Measurements from ENCODE around the gene MKNK1. TPM values are rescaled to one million over a fixed set of nuclear protein-coding genes. Genes with fewer than 3 reads are reported as not detected.
"Not testable (repeated sequence)": the region's sequence is repeated elsewhere in the genome, so short reads cannot be mapped to it uniquely, and the experiment has no call there.

The MKNK1 gene
- 10 to 100 TPM; 19.3 to 42.8 (median 25.2) TPM for polyA plus RNA-seq (ENCODE audit: insufficient read length in 10 of 10)
- long read RNA-seq, donor 1, partial matches to known transcripts: 0 of 1 reads
- long read RNA-seq, donor 1, other reads (novel, unspliced or antisense): 0 of 1 reads
- long read RNA-seq, donor 2: 0 reads
- long read RNA-seq, donor 3: 0 reads
- long read RNA-seq, donor 4, partial matches to known transcripts: 0 of 1 reads
- long read RNA-seq, donor 4, other reads (novel, unspliced or antisense): 0 of 1 reads
- long read RNA-seq, donor 5, partial matches to known transcripts: 0 of 1 reads
- long read RNA-seq, donor 5, other reads (novel, unspliced or antisense): 0 of 1 reads
- long read RNA-seq, donor 6, partial matches to known transcripts: 0 of 3 reads
- long read RNA-seq, donor 6, other reads (novel, unspliced or antisense): 0 of 3 reads
- long read RNA-seq, donor 7, partial matches to known transcripts: 0 of 1 reads
- long read RNA-seq, donor 7, other reads (novel, unspliced or antisense): 0 of 1 reads
- long read RNA-seq, donor 8, partial matches to known transcripts: 0 of 1 reads
- long read RNA-seq, donor 8, other reads (novel, unspliced or antisense): 0 of 1 reads
- long read RNA-seq, donor 9: 0 reads

DNA sequence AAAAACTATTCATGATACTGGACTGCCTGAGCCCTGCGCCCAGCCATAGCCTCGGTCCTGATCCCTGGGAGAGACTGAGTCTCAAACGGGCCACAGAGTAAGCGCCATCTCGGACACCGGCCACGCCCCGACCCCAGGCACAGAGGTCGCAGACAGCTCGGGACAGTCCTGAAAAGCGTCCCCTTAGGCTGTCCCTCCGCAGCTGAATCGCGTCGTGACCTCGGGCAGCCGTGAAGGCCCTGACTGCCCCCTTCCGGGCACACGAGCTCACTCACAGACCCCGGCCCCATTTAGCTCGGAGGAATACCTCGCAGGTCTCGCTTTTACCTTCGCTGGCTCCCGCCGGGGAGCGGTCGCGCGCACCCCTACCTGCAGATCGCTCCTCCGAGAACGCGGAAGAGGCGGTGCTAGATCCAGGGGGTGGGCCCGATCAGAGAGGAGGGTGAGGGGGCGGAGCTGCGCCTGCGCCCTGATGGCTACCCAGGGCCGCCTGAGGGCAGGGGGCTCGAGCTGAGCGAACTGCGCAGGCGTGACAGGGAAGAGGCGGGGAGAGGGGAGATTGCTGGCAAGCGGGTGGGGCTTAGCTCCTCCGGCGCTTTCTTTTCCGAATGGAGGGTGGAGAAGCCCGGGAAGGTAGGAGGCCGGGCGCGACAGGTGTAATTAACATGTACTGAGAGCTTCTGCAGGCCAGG lies at the start of gene MKNK1:
Gene MKNK1 (minus strand): TSS at position 411 of the 692 bp plus-strand sequence. CDS start 20,941 bp downstream, outside the sequence.
- DNase-seq: peak; percentile 96 to 99 (median 98)

DNA sequence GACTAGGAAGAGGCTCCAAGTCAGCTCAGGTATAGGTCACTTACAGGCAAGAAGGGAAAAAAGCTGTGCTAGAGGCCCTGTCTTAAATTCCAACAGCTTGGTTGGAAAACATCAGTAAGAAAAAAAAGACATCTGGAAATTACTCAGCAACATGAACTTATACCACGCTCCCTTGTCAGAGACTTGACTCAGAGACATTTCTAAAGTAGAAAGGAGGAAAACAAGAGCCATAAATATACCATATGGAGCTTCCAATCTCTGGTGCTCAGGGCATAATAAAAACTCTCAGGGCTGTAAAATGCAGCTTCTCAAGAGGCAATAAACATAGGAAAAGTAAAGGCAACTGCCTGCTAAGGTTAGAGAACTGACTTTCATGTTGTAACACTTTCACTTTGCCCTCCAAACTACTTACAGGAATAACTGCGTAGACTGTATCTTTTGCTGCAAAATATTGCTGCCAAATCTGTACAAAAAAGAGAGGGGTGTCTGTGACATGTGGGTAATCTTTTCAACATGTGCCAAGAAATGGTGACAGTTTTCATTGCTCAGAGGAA lies 49.4 kb upstream of the MKNK1 start:
- no peak for DNase-seq

GRCh38 chr1:46652321-46653100 lies 48.4 kb upstream of the MKNK1 start:
- no peak for DNase-seq

GRCh38 chr1:46651152-46651551 lies 47.1 kb upstream of the MKNK1 start:
- DNase-seq: not testable (repeated sequence)

- no peak for DNase-seq
Observed at GRCh38 chr1:46650491-46650890, 46.4 kb upstream of the MKNK1 start.

GRCh38 chr1:46649764-46650163 lies 45.7 kb upstream of the MKNK1 start:
- no peak for DNase-seq

- no peak for DNase-seq
Observed at GRCh38 chr1:46647611-46648010, 43.5 kb upstream of the MKNK1 start.

- DNase-seq: no peak
Observed at GRCh38 chr1:46646844-46647243, 42.8 kb upstream of the MKNK1 start.

DNA sequence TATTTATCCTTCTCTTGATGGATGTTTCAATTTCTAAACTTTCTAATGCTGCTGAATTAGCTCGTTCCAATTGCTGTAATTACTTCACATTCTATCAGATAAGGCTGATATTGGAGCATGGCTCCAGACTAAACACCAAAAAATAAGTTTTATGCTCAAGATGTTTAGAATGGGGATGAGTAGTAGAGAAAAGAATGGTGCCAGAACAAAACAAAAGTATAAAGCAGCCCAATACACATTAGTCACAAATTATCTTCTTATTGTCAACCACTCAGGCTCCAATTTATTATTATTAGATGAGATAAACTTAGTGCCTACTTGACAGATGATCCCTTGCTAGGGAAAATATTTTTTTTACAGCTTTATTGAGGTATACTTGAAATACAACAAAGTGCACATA lies 42.3 kb upstream of the MKNK1 start:
- no peak for DNase-seq

DNA sequence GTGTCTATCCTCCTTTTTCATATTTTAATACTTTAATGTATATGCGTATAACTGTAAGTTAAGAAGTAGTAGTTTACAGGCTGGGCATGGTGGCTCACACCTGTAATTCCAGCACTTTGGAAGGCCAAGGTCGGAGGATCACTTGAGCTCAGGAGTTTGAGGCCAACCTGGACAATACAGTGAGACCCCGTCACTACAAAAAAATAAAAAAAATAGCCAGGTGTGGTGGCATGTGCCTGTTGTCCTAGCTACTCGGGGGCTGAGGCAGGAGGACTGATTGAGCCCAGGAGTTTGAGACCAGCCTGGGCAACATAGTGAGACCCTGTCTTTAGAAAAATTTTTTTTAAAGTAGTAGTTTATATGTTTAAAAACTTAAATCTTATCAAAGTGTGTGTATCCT lies 41.7 kb upstream of the MKNK1 start:
- DNase-seq: no peak

- peak in 1 of 3 donors; percentile 54 for DNase-seq
Observed at GRCh38 chr1:46643368-46643775, 39.3 kb upstream of the MKNK1 start.

DNA sequence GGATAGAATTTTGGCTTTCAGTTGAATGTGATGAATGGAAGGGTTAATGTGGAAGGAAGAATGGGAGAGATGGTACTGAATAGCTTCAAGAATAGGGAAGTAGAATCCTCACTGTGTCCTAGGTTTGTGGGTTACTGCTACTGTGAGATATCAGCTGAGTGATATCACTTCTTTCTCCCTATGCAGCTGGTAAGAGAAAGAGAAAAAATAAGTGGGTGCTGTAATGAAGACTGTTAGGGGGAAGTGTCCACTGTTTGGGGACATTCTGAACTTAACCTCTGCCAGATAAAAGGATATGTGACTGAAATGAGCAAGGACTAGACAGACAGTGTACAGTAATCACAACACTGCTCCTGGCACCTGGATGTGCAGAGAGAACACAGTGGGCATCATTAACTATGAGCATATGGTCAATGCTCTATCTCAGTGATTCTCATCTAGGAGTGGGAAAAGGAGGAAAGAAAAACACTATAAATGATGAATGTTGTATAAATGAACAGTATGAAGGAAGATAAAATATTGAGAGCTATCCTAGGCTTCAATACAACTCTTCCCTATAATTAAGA lies 38.1 kb upstream of the MKNK1 start:
- DNase-seq: no peak

GRCh38 chr1:46639547-46639946 lies 35.5 kb upstream of the MKNK1 start:
- DNase-seq: no peak

DNA sequence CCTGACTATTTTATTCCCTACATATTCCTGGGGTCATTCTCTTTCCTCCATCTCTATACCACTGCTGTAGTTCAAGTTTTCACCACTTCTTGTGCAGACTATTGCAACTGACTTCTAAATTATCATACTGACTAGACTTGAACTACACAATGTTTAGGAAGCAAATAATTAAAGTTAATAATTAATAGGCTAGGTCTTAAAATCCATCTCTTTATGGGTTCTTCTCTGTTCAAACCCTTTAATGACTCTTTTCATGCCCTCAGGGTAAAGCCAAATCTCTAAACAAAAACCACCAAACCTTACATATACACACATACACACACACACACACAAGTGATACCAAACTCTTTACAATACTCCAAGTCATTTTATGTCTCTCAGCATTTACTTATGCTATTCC lies 34.9 kb upstream of the MKNK1 start:
- DNase-seq: no peak

GRCh38 chr1:46637444-46638083 lies 33.5 kb upstream of the MKNK1 start:
- DNase-seq: peak in 1 of 3 donors; percentile 5

DNA sequence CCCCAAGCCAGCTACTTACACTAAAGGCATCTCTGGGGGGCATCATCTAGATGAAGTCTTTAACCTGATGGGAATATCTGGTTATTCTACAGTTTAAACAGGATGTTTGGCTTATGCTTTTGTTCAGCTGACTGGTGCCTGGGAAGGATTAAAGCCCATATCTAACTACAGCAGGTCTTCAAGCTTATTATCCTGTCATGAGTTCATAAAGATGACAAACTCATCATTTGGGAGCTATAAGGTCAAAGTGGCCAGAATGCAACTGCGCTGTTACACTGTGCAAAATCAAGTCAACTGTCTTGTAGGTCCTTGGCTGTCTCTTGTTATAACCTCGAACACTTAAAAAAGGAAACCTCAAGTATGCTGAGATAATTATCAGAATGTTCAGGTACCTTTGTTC lies 31.1 kb upstream of the MKNK1 start:
- DNase-seq: no peak

- DNase-seq: no peak
Observed at GRCh38 chr1:46630719-46631118, 26.7 kb upstream of the MKNK1 start.

- DNase-seq: no peak
Observed at GRCh38 chr1:46623743-46624644, 19.9 kb upstream of the MKNK1 start.

GRCh38 chr1:46622344-46622743 lies 18.3 kb upstream of the MKNK1 start:
- peak in 1 of 3 donors; percentile 45 for DNase-seq

GRCh38 chr1:46621930-46622329 lies 17.9 kb upstream of the MKNK1 start:
- DNase-seq: no peak
